ENCODE data around the gene SIX2.
"Not testable (repeated sequence)": the region's sequence is repeated elsewhere in the genome, so short reads cannot be mapped to it uniquely, and the experiment has no call there.

GRCh38 chr2:45038861-45039260, 29.6 kb upstream of the SIX2 start:
- TF ChIP-seq CTCF (IDR thresholded peaks at IDR 0.05 in 4 of 5, conservative IDR thresholded peaks at IDR 0.05 in 1 of 5); POLR2A (IDR thresholded peaks at IDR 0.05): not testable (repeated sequence)
